Kidney (tissue), 14 donors: ENCODE measurements around the gene MIDN. TPM values are rescaled to one million over a fixed set of nuclear protein-coding genes. Genes with fewer than 3 reads are reported as not detected.

Experiments used
- DNase-seq, 5 donors: peaks; one replicate each; pipeline ENCODE4 v3.0.0-alpha.2; 2013 to 2020
- FAIRE-seq: peaks from 2 replicates; lab custom pipeline; 2012; peaks lifted over from hg19 to GRCh38; lab: Jason Lieb, UNC
- H3K27ac ChIP-seq, 2 donors: one replicate each; pipeline ENCODE4 v1.7.0; 2013; ENCODE audit warnings: low read depth in 2 of 2, low read length in 2 of 2, inconsistent platforms in 1 of 2
- H3K27me3 ChIP-seq: one replicate; pipeline ENCODE4 v1.7.1; 2013; ENCODE audit warnings: low read length, inconsistent platforms; ENCODE audit not compliant: control insufficient read depth, insufficient read depth
- H3K36me3 ChIP-seq, 3 donors: one replicate each; pipeline versions ENCODE4 v1.7.0 to v1.7.1; 2013; ENCODE audit warnings: low read length in 3 of 3, control low read depth in 1 of 3, inconsistent platforms in 1 of 3; ENCODE audit not compliant: insufficient read depth in 3 of 3, control insufficient read depth in 2 of 3
- H3K4me1 ChIP-seq, 3 donors: one replicate each; pipeline versions ENCODE4 v1.7.0 to v1.7.1; 2013; ENCODE audit warnings: low read length in 3 of 3, inconsistent platforms in 1 of 3, low read depth in 1 of 3; ENCODE audit not compliant: control insufficient read depth in 2 of 3, insufficient read depth in 2 of 3
- H3K4me3 ChIP-seq, 3 donors: one replicate each; pipeline versions ENCODE4 v1.7.0 to v1.8.1; 2013; ENCODE audit warnings: low read length in 3 of 3, control low read depth in 1 of 3, inconsistent platforms in 1 of 3
- H3K9ac ChIP-seq, 3 donors: one replicate each; pipeline versions ENCODE4 v1.7.0 to v1.7.1; 2013; ENCODE audit warnings: low read length in 3 of 3, control low read depth in 1 of 3, inconsistent platforms in 1 of 3
- H3K9me3 ChIP-seq, 3 donors: one replicate each; pipeline versions ENCODE4 v1.7.0 to v1.7.1; 2013; ENCODE audit warnings: low read length in 3 of 3, control low read depth in 1 of 3, inconsistent platforms in 1 of 3; ENCODE audit not compliant: control insufficient read depth in 2 of 3, insufficient read depth in 1 of 3
- intact Hi-C: fragments of 100-400 bp; cut with DNase I; formaldehyde crosslinking; loops from one replicate; pipeline ENCODE4 v1.11.1; 2022
- polyA plus RNA-seq: library from polyadenylated mRNA; stranded (reverse); fragments of 350-450 nt; fragmentation: Illumina TruSeq; extraction: RNeasy Lipid Tissue Mini Kit (QIAGEN cat#74804); gene quantifications from one replicate; pipeline ENCODE4 v1.2.3, GENCODE V29; 2014; ENCODE audit warnings: low read depth, low replicate concordance; ENCODE audit not compliant: insufficient read depth
- total RNA-seq: library from RNA; stranded (reverse); fragmentation: NEBNext Ultra II Directional; extraction: Animal tissue kit (Norgen Biotek cat#: 25700); gene quantifications from one replicate; pipeline ENCODE4 v1.2.1, GENCODE V29; 2021
- TF ChIP-seq, protein P1 (sequence below): IDR thresholded peaks from 3 replicates; pipeline ENCODE4 v1.5.1; 2012; ENCODE audit warnings: mild to moderate bottlenecking, moderate library complexity, borderline replicate concordance; ENCODE audit not compliant: insufficient read depth; ENCODE audit errors: extremely low read depth
- donor health status: control.
- donor health status: control.
- donor health status: control.
- donor health status: control.
- donor health status: control.
- donor health status: DM: yes; HTN: yes; CAD: no.
- donor health status: Normal renal cell carcinoma (clear cell type).

MIDN gene
- total and polyA plus RNA-seq, 2 donors from 2014 or later = 21.3 to 205 TPM

DNA sequence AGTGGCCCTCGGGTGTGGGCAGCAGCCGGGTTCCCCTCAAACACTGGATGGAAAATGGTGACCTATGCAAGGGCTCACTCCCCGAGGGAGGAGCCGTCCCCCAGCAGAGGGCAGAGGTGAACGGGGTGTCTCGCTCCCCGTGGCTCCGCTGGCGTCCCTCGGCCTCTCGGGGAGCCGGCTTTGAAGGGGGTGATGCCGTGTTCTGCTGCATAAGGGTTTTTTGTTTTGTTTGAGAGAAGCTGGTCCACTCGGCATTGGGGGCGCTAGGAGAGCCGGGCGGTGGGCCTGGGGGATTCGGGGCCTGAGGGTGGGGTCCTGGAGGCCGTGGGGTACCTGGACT, 41.3 kb downstream of the MIDN start:
- no peaks in the 10 kb centered on the region for H3K27me3 ChIP-seq
- H3K9ac ChIP-seq = no peak overlapping the region
- H3K36me3 ChIP-seq = no peaks in the 10 kb centered on the region
- TF ChIP-seq, protein P1, sequence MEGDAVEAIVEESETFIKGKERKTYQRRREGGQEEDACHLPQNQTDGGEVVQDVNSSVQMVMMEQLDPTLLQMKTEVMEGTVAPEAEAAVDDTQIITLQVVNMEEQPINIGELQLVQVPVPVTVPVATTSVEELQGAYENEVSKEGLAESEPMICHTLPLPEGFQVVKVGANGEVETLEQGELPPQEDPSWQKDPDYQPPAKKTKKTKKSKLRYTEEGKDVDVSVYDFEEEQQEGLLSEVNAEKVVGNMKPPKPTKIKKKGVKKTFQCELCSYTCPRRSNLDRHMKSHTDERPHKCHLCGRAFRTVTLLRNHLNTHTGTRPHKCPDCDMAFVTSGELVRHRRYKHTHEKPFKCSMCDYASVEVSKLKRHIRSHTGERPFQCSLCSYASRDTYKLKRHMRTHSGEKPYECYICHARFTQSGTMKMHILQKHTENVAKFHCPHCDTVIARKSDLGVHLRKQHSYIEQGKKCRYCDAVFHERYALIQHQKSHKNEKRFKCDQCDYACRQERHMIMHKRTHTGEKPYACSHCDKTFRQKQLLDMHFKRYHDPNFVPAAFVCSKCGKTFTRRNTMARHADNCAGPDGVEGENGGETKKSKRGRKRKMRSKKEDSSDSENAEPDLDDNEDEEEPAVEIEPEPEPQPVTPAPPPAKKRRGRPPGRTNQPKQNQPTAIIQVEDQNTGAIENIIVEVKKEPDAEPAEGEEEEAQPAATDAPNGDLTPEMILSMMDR = no peak
- FAIRE-seq (no peak), DNase-seq (peak in 1 of 5 donors; percentile 49)
- no peak overlapping the region for H3K27ac ChIP-seq
- intact Hi-C loops = no loop called here
- no peaks in the 10 kb centered on the region for H3K9me3 ChIP-seq
- H3K4me1 ChIP-seq = no peaks in the 10 kb centered on the region
- no peak overlapping the region for H3K4me3 ChIP-seq

DNA sequence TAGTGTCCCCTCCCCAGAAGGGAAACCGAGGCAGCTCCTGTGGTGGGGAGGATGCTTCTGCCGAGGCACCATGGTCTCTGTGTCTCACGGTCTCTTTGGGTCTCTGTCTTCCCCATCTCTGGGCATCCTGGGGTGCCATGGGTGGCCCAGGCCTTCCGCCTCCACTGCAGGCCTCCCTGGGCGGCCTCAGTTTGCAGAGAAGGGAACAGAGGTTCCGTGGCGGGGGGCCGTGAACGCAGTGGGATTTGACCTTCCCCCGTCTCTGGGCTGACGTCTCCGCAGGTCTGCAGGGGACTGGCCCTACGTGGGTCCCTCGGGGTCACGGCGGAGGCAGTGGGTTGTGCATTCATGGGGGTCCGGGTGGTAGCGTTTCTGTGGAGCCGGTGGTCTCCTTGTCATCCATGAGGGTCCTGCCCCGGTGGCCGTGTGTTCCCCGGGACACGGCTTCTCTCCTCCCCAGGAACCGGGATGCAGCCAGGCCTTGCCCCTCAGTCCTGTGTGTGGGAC, 41.9 kb downstream of the MIDN start:
- Histone ChIP-seq H3K9me3 (no peaks in the 10 kb centered on the region), H3K27me3 (no peaks in the 10 kb centered on the region), H3K9ac (no peak overlapping the region), H3K36me3 (no peaks in the 10 kb centered on the region), H3K4me3 (no peak overlapping the region), H3K4me1 (peaks cover 0 to under 1% (median 0%) of the 10 kb centered on the region in 3 donors), H3K27ac (no peak overlapping the region)
- FAIRE-seq (no peak), DNase-seq (peak in 1 of 5 donors; percentile 66)
- TF ChIP-seq, protein P1 = no peak
- intact Hi-C loops = no loop called here

DNA sequence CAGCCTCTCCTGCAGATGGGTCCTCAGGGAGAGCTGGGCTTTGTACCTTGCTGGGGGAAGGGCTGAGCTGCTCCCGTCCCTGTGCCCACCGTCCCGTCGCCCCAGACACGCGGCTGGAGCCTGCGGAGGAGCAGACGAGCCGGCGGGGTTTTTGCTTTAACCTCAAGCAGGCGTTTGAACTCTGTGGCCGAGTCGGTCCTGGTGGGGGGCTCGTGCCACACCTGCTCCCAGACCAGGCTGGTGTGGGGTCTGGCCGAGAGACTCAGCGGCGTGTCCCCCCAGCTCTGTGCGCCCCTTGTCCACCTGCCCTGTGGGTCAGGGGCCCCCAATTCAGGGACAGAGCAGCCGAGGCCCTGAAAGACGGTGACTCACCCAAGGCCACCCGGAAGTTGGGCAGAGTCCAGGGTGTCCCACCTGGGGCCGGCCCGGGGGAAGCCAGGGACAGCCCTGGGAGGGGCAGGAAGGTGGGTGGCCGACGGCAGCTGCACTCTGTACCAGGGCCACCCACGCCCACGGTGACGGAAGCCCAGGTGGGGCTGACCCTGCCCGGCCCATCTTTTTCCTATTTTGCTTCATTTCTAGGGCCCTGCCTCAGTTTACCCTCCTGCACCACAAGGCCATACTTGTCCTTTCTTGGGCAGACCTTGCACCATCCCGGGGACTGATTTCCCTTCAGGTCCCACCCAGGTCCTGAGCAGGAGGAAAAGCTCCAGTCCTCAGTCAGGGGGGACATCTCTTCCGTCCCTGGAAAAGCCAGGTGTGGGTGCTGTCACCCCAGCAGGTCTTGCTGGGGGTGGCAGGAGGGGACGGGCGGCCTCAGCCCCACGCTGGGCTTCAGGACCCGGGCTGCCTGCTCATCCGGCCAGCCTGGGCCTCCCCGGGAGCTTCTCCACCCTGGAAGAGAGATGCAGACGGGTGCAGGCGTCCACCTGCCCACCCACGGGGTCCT, 42.6 kb downstream of the MIDN start:
- intact Hi-C loops = no loop called here
- no peak for FAIRE-seq

More for the DNA sequence above, 42.6 kb downstream of the MIDN start:
- Histone ChIP-seq H3K27me3 (no peaks in the 10 kb centered on the region), H3K9ac (no peak overlapping the region), H3K27ac (no peak overlapping the region), H3K36me3 (no peaks in the 10 kb centered on the region), H3K4me3 (no peak overlapping the region), H3K9me3 (no peaks in the 10 kb centered on the region), H3K4me1 (peaks cover 0 to 3% (median 0%) of the 10 kb centered on the region in 3 donors)
- peak in 1 of 5 donors; percentile 75 for DNase-seq
- TF ChIP-seq, protein P1 = no peak
